Stimulated activated CD4-positive, alpha-beta T cell treated with anti-CD3 and anti-CD28 coated beads, Interleukin-12 subunit alpha, Interleukin-12 subunit beta, amount 100 ng/mL, for 48 hours (primary cell): ENCODE data around the gene OPRL1.

Source experiments
- DNase-seq, 3 donors: peaks; one replicate each; pipeline ENCODE4 v3.0.0-alpha.2; 2020; ENCODE audit warnings: low read depth in 2 of 3, low spot score in 1 of 3

Gene OPRL1

GRCh38 chr20:64101731-64102621 lies 22.1 kb downstream of the OPRL1 start:
- peak in 2 of 3 donors; percentile 65 to 75 for DNase-seq

DNA sequence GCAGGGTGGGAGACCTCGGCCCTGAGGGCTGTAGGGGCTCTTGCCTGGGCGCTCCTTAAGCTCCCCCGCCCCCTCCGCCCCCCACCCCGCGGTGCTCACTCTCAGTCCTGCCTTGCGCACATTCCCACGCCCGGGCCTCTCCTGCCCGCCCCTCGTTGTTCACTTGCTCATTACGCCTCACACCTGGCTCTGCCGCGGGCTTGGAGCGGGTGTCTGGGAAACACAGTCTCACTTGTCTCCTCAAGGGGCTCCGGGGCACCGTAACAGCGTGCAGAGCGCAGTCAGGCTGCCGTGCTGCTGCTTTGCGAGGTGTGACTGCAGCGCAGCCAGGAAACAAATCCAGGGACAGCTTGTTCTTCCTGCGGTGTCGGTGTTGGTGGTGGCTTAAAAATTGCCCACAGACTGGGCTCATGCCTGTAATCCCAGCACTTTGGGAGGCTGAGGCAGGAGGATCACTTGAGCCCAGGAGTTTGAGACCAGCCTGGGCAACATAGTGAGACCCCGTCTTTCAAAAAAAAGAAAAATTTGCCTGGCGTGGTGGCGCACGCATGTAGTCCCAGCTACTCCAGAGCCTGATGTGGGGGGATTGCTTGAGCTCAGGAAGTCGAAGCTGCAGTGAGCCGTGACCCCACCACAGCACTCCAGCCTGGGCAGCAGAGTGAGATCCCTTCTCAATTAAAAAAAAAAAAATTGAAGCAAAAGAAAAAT lies 22.9 kb downstream of the OPRL1 start:
- no peak for DNase-seq

GRCh38 chr20:64103871-64104666 lies 24.2 kb downstream of the OPRL1 start:
- no peak for DNase-seq

- DNase-seq, result no peak
These were observed 25.0 kb downstream of the OPRL1 start for GRCh38 chr20:64104667-64105451.

GRCh38 chr20:64105846-64106434 lies 26.1 kb downstream of the OPRL1 start:
- DNase-seq, result no peak

DNA sequence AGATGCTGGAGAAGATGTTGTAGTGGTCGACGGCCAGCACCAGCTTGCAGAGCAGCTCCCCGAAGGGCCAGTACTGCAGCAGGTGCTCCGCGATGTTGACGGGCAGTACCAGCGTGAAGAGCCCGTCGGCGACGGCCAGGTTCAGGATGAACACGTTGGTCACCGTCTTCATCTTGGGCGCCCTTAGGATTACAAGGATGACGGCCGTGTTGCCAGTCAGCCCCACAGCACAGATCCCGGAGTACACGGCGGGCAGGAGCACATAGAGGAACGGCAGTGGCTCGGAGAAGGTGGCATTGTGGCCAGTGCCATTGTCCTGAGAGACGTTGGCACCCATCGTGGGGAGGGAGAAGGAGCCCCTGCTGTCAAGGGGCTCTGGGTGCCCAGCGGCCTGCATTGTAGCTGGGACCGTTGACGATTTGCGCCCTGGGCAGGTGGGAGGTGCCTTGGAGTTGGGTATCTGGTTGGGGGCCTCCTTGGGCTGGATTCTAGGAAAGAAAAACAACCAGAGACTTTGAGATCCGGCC lies 26.6 kb downstream of the OPRL1 start:
- DNase-seq, result no peak

DNA sequence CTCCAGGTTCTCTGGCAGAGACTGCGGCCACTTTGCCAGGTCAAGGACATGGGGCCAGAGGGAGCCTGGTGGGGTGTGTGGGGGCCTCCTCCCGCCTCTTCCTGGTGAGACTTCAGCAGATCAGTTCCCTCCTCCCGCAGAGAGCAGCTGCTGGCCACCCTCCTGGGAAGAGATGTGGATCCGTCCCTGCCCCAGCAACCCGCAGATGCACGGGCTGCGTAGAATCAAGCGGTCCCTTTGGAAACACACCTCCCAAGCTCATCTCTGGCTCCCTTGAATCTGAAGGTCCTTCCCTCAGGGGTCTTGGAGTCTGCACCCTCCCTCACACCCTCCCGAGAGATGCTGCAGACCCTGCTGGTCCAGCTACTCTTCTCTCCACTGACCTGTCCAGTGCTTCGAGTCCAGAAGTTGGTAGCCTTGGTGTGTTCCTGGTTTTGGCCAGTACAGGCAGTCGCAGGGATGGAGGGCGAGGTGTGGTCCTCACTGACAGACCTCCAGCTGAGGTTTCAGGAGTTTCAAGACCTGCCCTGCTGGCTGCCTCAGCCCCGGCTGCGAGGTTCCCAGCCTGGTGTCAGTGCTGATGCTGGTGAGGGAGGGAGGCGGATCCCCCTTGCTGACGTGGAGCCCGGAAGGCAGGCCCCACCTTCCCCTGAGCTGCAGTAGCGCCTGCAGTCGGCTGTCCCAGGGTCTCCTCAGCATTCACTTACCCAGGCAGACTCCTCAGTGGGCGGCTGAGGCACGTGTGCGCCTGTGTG lies 27.3 kb downstream of the OPRL1 start, which contains the start of gene NPBWR2:
Gene NPBWR2, minus strand, starts transcription at position 585 of the 755 bp plus-strand sequence. CDS start 734 bp downstream, outside the sequence.
- no peak for DNase-seq

DNA sequence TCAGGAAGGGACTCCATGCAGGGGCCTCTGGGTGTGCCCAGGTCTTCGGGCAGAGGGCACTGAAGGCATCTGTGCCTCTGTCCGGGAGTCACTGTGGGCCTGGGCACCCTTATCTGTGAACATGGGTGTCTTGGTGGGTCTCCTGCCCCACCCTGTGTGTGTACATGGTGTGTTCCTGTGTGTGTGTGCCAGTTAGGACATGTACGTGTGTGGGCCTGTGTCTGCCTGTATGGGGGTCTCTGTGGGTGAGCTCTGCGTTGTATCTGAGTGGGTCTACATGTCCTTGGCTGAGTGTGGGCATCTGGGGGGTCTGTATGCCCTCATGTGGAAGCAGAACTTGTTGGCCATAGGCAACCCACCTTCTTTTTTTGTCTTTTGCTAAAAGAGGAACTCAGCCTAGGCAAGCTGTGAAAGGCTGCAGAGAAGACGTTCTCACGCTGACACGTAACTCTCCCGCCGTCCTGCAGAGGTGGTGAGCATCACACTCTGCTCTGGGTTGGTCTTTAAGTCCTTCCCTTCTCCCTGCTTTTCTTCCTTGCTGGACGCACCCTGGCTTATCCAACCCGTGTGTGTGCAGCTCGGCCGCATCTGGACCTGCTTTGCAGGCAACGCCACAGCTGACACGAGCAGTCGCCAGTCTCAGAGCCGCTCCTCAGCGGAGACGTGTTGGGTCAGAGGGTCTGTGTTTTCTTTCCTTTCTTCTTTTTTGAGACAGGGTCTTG lies 28.0 kb downstream of the OPRL1 start:
- no peak for DNase-seq

DNA sequence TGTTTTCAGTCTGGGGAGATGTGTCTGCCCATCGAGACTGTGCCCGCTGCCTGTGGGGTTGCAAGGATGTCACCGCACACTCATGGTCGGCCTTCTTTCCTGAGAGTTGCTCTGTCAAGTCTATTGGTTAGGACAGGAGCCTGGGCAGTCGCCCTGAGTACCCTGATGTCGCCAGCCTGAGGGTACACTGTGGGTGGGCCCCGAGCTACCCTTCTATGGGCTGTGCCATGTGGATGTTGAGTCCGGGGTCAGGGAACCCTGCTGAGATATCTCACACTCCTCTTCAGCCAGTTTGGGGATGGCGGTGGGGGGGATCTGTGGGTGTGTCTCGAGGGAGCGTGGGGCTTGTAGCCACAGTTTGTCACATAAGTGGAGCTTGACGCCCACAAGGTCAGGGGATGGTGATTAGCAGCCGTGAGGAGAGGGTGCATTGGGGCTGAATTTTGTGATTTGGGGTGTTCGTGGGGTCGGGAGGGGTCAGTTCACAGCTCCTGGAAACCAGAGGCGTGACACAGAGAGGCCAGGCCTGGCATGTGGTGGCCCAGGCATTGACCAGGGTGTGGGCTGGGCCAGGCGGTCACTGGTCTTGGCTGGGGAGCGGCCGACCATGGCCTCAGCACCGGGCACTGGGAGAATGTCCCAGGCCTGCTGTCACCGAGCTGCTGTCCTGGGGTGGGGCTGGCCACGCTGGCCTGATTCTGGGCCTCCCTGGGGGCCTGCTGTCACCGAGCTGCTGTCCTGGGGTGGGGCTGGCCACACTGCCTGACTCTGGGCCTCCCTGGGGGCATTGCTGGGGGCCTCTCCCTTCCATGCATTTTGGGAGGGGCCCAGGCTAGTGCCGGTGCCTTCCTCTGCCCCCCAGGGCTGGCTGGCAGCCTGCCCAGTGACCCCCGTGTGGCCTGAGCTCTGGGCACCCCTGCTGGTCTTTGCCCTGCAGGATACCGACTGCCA lies 29.1 kb downstream of the OPRL1 start:
- no peak for DNase-seq

GRCh38 chr20:64109831-64110391 lies 30.0 kb downstream of the OPRL1 start:
- DNase-seq, result no peak

- DNase-seq, result no peak
These were observed 30.7 kb downstream of the OPRL1 start for GRCh38 chr20:64110411-64111068.

- DNase-seq, result no peak
These were observed 32.2 kb downstream of the OPRL1 start for GRCh38 chr20:64111841-64112641.

DNA sequence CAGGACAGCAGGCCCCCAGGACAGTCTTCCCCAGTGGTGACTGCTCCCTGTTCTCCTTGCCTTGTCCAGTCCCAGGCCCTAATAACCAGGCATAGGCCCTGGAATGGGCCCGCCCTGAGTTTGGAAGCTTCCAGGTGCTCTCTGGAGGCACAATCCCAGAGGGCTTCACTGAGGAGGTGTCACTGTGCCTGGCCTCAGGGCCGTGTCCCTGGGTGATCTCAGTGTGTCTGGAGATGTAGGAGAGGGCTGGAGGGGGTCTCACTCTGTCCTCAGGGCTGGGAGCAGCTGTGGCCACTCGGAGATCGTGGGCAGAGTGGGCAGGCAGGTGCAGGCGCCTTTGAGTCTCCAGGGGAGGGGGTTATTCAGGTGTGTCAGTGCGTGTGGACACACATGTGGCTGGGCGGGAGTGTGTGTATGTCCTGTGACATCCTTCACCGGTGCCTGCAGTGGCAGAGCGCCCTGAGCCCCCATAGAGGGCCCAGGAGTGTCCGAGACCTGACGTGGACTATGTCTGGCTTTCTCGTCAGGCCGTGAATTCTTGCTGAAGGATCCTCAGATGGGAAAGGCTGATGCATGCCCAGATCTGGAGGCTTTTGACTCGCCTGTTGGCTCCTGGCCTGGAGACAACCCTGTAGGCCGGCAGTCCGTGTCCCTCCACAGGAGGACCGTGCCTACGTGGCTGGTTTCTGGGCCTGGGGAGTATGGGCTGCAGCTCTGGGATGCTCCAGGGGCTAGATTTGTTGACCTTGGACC lies 33.0 kb downstream of the OPRL1 start:
- no peak for DNase-seq

DNA sequence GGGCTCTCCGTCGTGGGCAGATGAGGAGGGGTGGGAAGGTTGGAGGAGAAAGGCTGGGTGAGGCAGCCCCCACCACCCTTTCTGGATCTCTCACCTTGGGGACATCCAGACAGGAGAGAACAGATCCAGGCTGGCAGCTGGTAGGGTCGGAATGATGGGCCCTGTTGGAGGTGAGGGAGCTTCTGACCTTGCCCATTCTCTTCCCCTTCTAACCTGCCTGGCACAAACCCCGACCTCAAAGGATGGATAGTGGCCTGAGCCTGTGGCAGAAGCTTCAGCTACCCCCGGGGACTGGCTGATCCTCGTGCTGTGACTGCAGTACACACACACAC lies 33.5 kb downstream of the OPRL1 start:
- DNase-seq, result no peak

DNA sequence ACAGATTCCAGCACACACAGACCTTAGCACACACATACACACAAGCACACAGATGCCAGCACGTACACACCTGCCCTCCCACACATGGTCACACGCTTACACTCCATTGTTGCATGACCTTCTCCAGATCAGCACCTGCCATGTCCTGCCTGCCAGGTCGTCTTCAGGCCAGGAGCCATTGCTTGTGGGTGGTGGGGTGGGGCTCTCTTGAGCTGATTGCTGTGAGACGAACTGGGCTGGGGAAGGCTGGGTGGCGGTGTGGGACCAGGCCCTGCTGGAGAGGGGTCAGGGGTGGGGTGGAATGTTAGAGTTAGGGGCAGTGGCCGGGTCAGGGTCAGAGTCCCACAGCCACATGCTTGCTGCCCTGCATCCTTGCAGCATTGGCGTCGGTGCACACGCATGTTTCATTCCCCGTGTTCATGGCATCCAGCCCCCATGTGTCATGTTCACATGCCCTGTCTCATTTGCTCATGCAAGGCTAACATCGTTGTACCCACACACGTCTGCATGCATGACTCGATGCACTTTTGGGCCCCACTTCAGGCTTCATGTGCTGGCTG lies 34.0 kb downstream of the OPRL1 start:
- DNase-seq, result no peak
